A549 (cell line): Measurements from ENCODE around the gene RPL9. TPM values are rescaled to one million over a fixed set of nuclear protein-coding genes. Genes with fewer than 3 reads are reported as not detected.
A peak's percentile ranks its signal among the peaks of the same experiment; 100 is the strongest.

Source experiments
- ATAC-seq, 2 experiments: fragments of 200-7000 bp in 1 of 2; fragments of >200 bp in 1 of 2; cut with Nextera tagmentation in 1 of 2; cut with Tn5 transposase in 1 of 2; 3 replicates each; pipeline versions ENCODE4 v1.8.0 to v1.9.1; 2018 to 2020; ENCODE audit warnings: mild to moderate bottlenecking in 1 of 2, moderate library complexity in 1 of 2
- CTCF ChIA-PET: fragments of 300-600 bp; sonication (Branson Sonifier 250); formaldehyde crosslinking; extraction: SDS; loops from one replicate; lab custom pipeline; 2021; ENCODE audit warnings: antibody characterized with exemption, inconsistent platforms; lab: Yijun Ruan, JAX
- POLR2A ChIA-PET: fragments of 350-600 bp; formaldehyde crosslinking; extraction: SDS; loops from one replicate; lab custom pipeline; 2021; ENCODE audit warnings: antibody characterized with exemption, inconsistent platforms; lab: Yijun Ruan, JAX
- DNase-seq, 2 experiments: peaks; one replicate each; pipeline versions ENCODE4 v3.0.0 to v3.0.0-alpha.2; 2011 to 2016; ENCODE audit warnings: low read depth in 1 of 2, low spot score in 1 of 2
- FAIRE-seq: peaks from 2 replicates; lab custom pipeline; 2011; peaks lifted over from hg19 to GRCh38; lab: Jason Lieb, UNC
- H3K27ac ChIP-seq, 2 experiments: fragments of >200 bp; sonication (Bioruptor Twin); formaldehyde crosslinking; 3 replicates each; pipeline ENCODE4 v1.5.1; 2016 to 2017
- H3K4me1 ChIP-seq: fragments of >200 bp; sonication (Bioruptor Twin); formaldehyde crosslinking; 3 replicates; pipeline ENCODE4 v1.6.1; 2016
- H3K4me2 ChIP-seq: fragments of >200 bp; sonication (Bioruptor Twin); formaldehyde crosslinking; 3 replicates; pipeline ENCODE4 v1.6.1; 2016
- H3K4me3 ChIP-seq: fragments of >200 bp; sonication (Bioruptor Twin); formaldehyde crosslinking; 3 replicates; pipeline ENCODE4 v1.5.1; 2016
- H3K9me3 ChIP-seq: fragments of >200 bp; sonication (Bioruptor Twin); formaldehyde crosslinking; 3 replicates; pipeline ENCODE4 v1.6.1; 2016
- CBX2 ChIP-seq: fragments of 200-600 bp; sonication (generic); IDR thresholded peaks from 2 replicates; pipeline ENCODE4 v1.6.1; 2016; ENCODE audit warnings: low read depth, mild to moderate bottlenecking, borderline replicate concordance
- CEBPB ChIP-seq, 2 experiments: fragments of >200 bp in 1 of 2; sonication (Bioruptor Twin) in 1 of 2; formaldehyde crosslinking in 1 of 2; IDR thresholded peaks; 2 replicates each; pipeline ENCODE4 v1.6.1; 2012 to 2016
- E2F6 ChIP-seq: IDR thresholded peaks from 2 replicates; pipeline ENCODE4 v1.6.1; 2012; ENCODE audit warnings: low read depth, borderline replicate concordance
- ELK1 ChIP-seq: fragments of 150-350 bp; IDR thresholded peaks from 2 replicates; pipeline ENCODE4 v1.6.1; 2014; ENCODE audit warnings: low read depth, mild to moderate bottlenecking, low read length
- ESRRA ChIP-seq: fragments of 150-350 bp; IDR thresholded peaks from 2 replicates; pipeline ENCODE4 v1.6.1; 2014; ENCODE audit warnings: mild to moderate bottlenecking, low read length, borderline replicate concordance
- FOXS1 ChIP-seq: fragments of 250-450 bp; sonication (Bioruptor Pico); IDR thresholded peaks from 2 replicates; pipeline ENCODE4 v1.5.0; 2020; ENCODE audit warnings: mild to moderate bottlenecking, moderate library complexity
- HMGXB4 ChIP-seq: fragments of 250-450 bp; sonication (Bioruptor Pico); IDR thresholded peaks from 2 replicates; pipeline ENCODE4 v1.5.0; 2021; ENCODE audit warnings: mild to moderate bottlenecking, moderate library complexity, borderline replicate concordance
- JUNB ChIP-seq: fragments of >200 bp; sonication (Bioruptor Twin); formaldehyde crosslinking; IDR thresholded peaks from 2 replicates; pipeline ENCODE4 v1.6.1; 2016
- KDM1A ChIP-seq: fragments of 200-600 bp; sonication (generic); IDR thresholded peaks from 2 replicates; pipeline ENCODE4 v1.6.1; 2016; ENCODE audit warnings: low read depth, mild to moderate bottlenecking
- NPAS2 ChIP-seq: fragments of 250-450 bp; sonication (Bioruptor Pico); IDR thresholded peaks from 2 replicates; pipeline ENCODE4 v1.8.0; 2022; ENCODE audit warnings: mild to moderate bottlenecking, moderate library complexity, borderline replicate concordance
- NR3C1 ChIP-seq: fragments of >200 bp; sonication (Bioruptor Twin); formaldehyde crosslinking; IDR thresholded peaks from 3 replicates; pipeline ENCODE4 v1.6.1; 2017
- POLR2A ChIP-seq: IDR thresholded peaks from 2 replicates; pipeline ENCODE4 v1.6.1; 2012; ENCODE audit warnings: mild to moderate bottlenecking, low read length
- RCOR1 ChIP-seq: fragments of 150-350 bp; IDR thresholded peaks from 2 replicates; pipeline ENCODE4 v1.6.1; 2014; ENCODE audit warnings: antibody characterized with exemption, low read length, low read depth
- SREBF2 ChIP-seq: fragments of 450-650 bp; IDR thresholded peaks from 2 replicates; pipeline ENCODE4 v1.6.1; 2014; ENCODE audit warnings: mild to moderate bottlenecking, moderate library complexity
- TP53 ChIP-seq: fragments of 250-450 bp; sonication (Bioruptor Pico); IDR thresholded peaks from 2 replicates; pipeline ENCODE4 v1.5.0; 2021; ENCODE audit warnings: mild to moderate bottlenecking, moderate library complexity
- ZC3H11A ChIP-seq: fragments of 450-650 bp; IDR thresholded peaks from 2 replicates; pipeline ENCODE4 v1.6.1; 2014; ENCODE audit warnings: antibody characterized with exemption, mild to moderate bottlenecking
- ZNF302 ChIP-seq: fragments of 250-450 bp; sonication (Bioruptor Pico); IDR thresholded peaks from 2 replicates; pipeline ENCODE4 v1.9.0; 2021; ENCODE audit warnings: inconsistent platforms, mild to moderate bottlenecking, moderate library complexity
- ZSCAN20 ChIP-seq: fragments of 250-450 bp; sonication (Bioruptor Pico); IDR thresholded peaks from 2 replicates; pipeline ENCODE4 v1.8.0; 2022; ENCODE audit warnings: mild to moderate bottlenecking, moderate library complexity
- WGBS: methylation state at CpG from one replicate; pipeline ENCODE4 v1.1.6; 2017; ENCODE audit errors: missing lambda C conversion rate; 5-methylcytosine and 5-hydroxymethylcytosine counted together
- polyA plus RNA-seq, 4 experiments: library from polyadenylated mRNA; depleted of rRNA in 3 of 4; stranded (reverse); fragments of >200 nt; fragmentation: RNase III in 1 of 4; extraction: RNeasy Plus Mini Kit Qiagen cat#74134 plus additional on column Dnase treatment in 1 of 4; gene quantifications; 2 replicates in 3 of 4; 3 replicates in 1 of 4; pipeline ENCODE4 v1.2.3, GENCODE V29; 2011 to 2017
- TF ChIP-seq, protein P1 (sequence below): fragments of >200 bp; sonication (Bioruptor Twin); formaldehyde crosslinking; IDR thresholded peaks from 2 replicates; pipeline ENCODE4 v1.6.1; 2016
- TF ChIP-seq, protein P2 (sequence below): fragments of >200 bp; sonication (Bioruptor Twin); formaldehyde crosslinking; IDR thresholded peaks from 3 replicates; pipeline ENCODE4 v1.5.1; 2016
- TF ChIP-seq, protein P3 (sequence below): fragments of 250-450 bp; sonication (Bioruptor Pico); IDR thresholded peaks from 2 replicates; pipeline ENCODE4 v1.5.0; 2020; ENCODE audit warnings: low read depth, mild to moderate bottlenecking, moderate library complexity

RPL9 gene
- polyA plus RNA-seq, 2 of the 4 experiments (the other 2 are of a cell fraction) = 786 to 1,263 TPM

- Histone ChIP-seq H3K27ac (no peak overlapping the region), H3K4me3 (no peak overlapping the region), H3K4me2 (no peak overlapping the region), H3K4me1 (peaks cover 27% of the 10 kb centered on the region; the same call in 2 of the 3 replicates), H3K9me3 (no peaks in the 10 kb centered on the region)
- 83% methylated on average over 2 of the region's 2 CpGs for WGBS
- ATAC-seq (no peak), DNase-seq (no peak), FAIRE-seq (no peak)
- TF ChIP-seq NR3C1 = no peak
- TF ChIP-seq ESRRA = no peak
- no peak for TF ChIP-seq RCOR1
- no peak for TF ChIP-seq CBX2
- no peak for TF ChIP-seq HMGXB4
- TF ChIP-seq, protein P1, sequence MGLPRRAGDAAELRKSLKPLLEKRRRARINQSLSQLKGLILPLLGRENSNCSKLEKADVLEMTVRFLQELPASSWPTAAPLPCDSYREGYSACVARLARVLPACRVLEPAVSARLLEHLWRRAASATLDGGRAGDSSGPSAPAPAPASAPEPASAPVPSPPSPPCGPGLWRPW = no peak
- TF ChIP-seq E2F6 = no peak
- POLR2A ChIA-PET = interaction anchor here (0.7 to 1.1 kb wide), 2 partner anchors 9 to 23 kb away, joined by 3 to 4 read pairs; partner anchors contain the start of gene LIAS
- CTCF ChIA-PET = no interaction called here
These were observed 8.1 kb downstream of the RPL9 start for GRCh38 chr4:39450618-39451017.

- FAIRE-seq (no peak), ATAC-seq (peak; percentile 30 to 35; a peak in 5 of 6 replicates), DNase-seq (no peak)
- 87% methylated on average over 19 of the region's 61 CpGs for WGBS
- Histone ChIP-seq H3K4me1 (0 out of 3 replicates have a peak, but pooled peaks cover 6% of the 10 kb centered on the region), H3K27ac (no peak overlapping the region), H3K4me3 (no peak overlapping the region)
- TF ChIP-seq HMGXB4 (no peak), POLR2A (no peak), ZC3H11A (no peak), ZSCAN20 (CRISPR knock-in tag) (no peak), KDM1A (no peak), FOXS1 (no peak), NPAS2 (CRISPR knock-in tag) (no peak)
- TF ChIP-seq, protein P2, sequence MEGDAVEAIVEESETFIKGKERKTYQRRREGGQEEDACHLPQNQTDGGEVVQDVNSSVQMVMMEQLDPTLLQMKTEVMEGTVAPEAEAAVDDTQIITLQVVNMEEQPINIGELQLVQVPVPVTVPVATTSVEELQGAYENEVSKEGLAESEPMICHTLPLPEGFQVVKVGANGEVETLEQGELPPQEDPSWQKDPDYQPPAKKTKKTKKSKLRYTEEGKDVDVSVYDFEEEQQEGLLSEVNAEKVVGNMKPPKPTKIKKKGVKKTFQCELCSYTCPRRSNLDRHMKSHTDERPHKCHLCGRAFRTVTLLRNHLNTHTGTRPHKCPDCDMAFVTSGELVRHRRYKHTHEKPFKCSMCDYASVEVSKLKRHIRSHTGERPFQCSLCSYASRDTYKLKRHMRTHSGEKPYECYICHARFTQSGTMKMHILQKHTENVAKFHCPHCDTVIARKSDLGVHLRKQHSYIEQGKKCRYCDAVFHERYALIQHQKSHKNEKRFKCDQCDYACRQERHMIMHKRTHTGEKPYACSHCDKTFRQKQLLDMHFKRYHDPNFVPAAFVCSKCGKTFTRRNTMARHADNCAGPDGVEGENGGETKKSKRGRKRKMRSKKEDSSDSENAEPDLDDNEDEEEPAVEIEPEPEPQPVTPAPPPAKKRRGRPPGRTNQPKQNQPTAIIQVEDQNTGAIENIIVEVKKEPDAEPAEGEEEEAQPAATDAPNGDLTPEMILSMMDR = no peak
- TF ChIP-seq, protein P1 = no peak
- TF ChIP-seq, all 56 proteins: peak for 0
- Histone ChIP-seq H3K9me3 (no peaks in the 10 kb centered on the region), H3K4me2 (no peak overlapping the region)
- ChIA-PET CTCF (no interaction called here), POLR2A (interaction anchor here (2.6 kb wide), 1 partner anchor 12 kb away, joined by 8 read pairs; the partner anchor contains the start of genes LIAS and RPL9)
These were observed 11.7 kb downstream of the RPL9 start for GRCh38 chr4:39446842-39447573.

DNA sequence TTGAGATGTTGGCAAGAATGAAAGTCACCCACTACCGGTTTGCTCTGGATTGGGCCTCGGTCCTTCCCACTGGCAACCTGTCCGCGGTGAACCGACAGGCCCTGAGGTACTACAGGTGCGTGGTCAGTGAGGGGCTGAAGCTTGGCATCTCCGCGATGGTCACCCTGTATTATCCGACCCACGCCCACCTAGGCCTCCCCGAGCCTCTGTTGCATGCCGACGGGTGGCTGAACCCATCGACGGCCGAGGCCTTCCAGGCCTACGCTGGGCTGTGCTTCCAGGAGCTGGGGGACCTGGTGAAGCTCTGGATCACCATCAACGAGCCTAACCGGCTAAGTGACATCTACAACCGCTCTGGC, 12.3 kb downstream of the RPL9 start:
- H3K4me3 ChIP-seq = no peak overlapping the region
- WGBS = 97% methylated on average over 6 of the region's 20 CpGs
- DNase-seq (no peak), FAIRE-seq (no peak), ATAC-seq (peak; percentile 40 to 51)
- no peak overlapping the region for H3K27ac ChIP-seq
- no peaks in the 10 kb centered on the region for H3K9me3 ChIP-seq
- CTCF ChIA-PET = no interaction called here
- H3K4me1 ChIP-seq = 0 out of 3 replicates have a peak, but pooled peaks cover 4% of the 10 kb centered on the region
- POLR2A ChIA-PET = interaction anchor here (2.6 kb wide), 1 partner anchor 12 kb away, joined by 8 read pairs; the partner anchor contains the start of genes LIAS and RPL9
- no peak overlapping the region for H3K4me2 ChIP-seq
- TF ChIP-seq JUNB = no peak
- no peak for TF ChIP-seq ZNF302 (CRISPR knock-in tag)
- no peak for TF ChIP-seq CEBPB (IDR thresholded peaks at IDR 0.05)
- no peak for TF ChIP-seq TP53
- TF ChIP-seq ZSCAN20 (CRISPR knock-in tag) = no peak
- TF ChIP-seq SREBF2 = no peak
- TF ChIP-seq, protein P3, sequence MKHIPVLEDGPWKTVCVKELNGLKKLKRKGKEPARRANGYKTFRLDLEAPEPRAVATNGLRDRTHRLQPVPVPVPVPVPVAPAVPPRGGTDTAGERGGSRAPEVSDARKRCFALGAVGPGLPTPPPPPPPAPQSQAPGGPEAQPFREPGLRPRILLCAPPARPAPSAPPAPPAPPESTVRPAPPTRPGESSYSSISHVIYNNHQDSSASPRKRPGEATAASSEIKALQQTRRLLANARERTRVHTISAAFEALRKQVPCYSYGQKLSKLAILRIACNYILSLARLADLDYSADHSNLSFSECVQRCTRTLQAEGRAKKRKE (CRISPR knock-in tag) = no peak
- no peak for TF ChIP-seq ELK1
- no peak for TF ChIP-seq HMGXB4
